Lung (tissue), 12 donors: ENCODE measurements around the gene INO80D. TPM values are rescaled to one million over a fixed set of nuclear protein-coding genes. Genes with fewer than 3 reads are reported as not detected.
"Not testable (repeated sequence)": the region's sequence is repeated elsewhere in the genome, so short reads cannot be mapped to it uniquely, and the experiment has no call there.

Experiments used
- ATAC-seq: fragments of 200-7000 bp; cut with Tn5 transposase; one replicate; pipeline ENCODE4 v1.9.1; 2020; ENCODE audit warnings: moderate number of reproducible peaks; ENCODE audit not compliant: insufficient read depth, low FRiP score
- DNase-seq, 3 donors: peaks; one replicate each; pipeline ENCODE4 v3.0.0-alpha.2; 2013 to 2017
- H3K27ac ChIP-seq, 2 donors: one replicate each; pipeline ENCODE4 v1.5.1; 2013; ENCODE audit warnings: mild to moderate bottlenecking in 2 of 2, moderate library complexity in 2 of 2, control low read depth in 1 of 2, inconsistent platforms in 1 of 2, low read depth in 1 of 2, low read length in 1 of 2
- H3K27me3 ChIP-seq, 3 donors: one replicate each; pipeline ENCODE4 v1.5.1; 2013; ENCODE audit warnings: low read length in 2 of 3; ENCODE audit not compliant: control insufficient read depth in 3 of 3, insufficient read depth in 3 of 3
- H3K36me3 ChIP-seq, 4 donors: one replicate each; pipeline ENCODE4 v1.5.1; 2013; ENCODE audit warnings: low read length in 4 of 4, mild to moderate bottlenecking in 1 of 4, moderate library complexity in 1 of 4; ENCODE audit not compliant: control insufficient read depth in 4 of 4, insufficient read depth in 4 of 4
- H3K4me1 ChIP-seq, 5 donors: one replicate each; pipeline ENCODE4 v1.5.1; 2013; ENCODE audit warnings: low read length in 5 of 5, mild to moderate bottlenecking in 2 of 5, moderate library complexity in 1 of 5; ENCODE audit not compliant: control insufficient read depth in 5 of 5, insufficient read depth in 5 of 5
- H3K4me3 ChIP-seq: one replicate; pipeline ENCODE4 v1.5.1; 2013; ENCODE audit warnings: mild to moderate bottlenecking, control low read depth, moderate library complexity
- H3K9ac ChIP-seq, 2 donors: one replicate each; pipeline ENCODE4 v1.5.1; 2013; ENCODE audit warnings: low read length in 2 of 2, control low read depth in 1 of 2; ENCODE audit not compliant: insufficient read depth in 1 of 2
- H3K9me3 ChIP-seq, 4 donors: one replicate each; pipeline ENCODE4 v1.5.1; 2013; ENCODE audit warnings: low read length in 3 of 4, mild to moderate bottlenecking in 1 of 4, moderate library complexity in 1 of 4; ENCODE audit not compliant: control insufficient read depth in 4 of 4, insufficient read depth in 3 of 4
- CTCF ChIP-seq: IDR thresholded peaks from 2 replicates; pipeline ENCODE4 v1.5.1; 2012; ENCODE audit warnings: mild to moderate bottlenecking; ENCODE audit errors: control extremely low read depth, extremely low read depth
- WGBS, 2 donors: extraction: QIAGEN DNeasy Blood & Tissue Kit; methylation state at CpG; one replicate each; pipeline ENCODE4 v1.1.7; 2013; 5-methylcytosine and 5-hydroxymethylcytosine counted together
- polyA plus RNA-seq, 2 donors: library from polyadenylated mRNA; stranded (reverse); fragments of 200-250 nt; gene quantifications; one replicate each; pipeline ENCODE4 v1.2.1, GENCODE V29; 2013
- total RNA-seq, 2 donors: library from RNA; depleted of rRNA in 1 of 2; stranded (reverse); fragments of >200 nt in 1 of 2; gene quantifications; one replicate each; pipeline ENCODE4 v1.2.1, GENCODE V29; 2014 to 2021
- donor health status: control.
- donor health status: control.
- donor health status: Bipolar disorder and iron deficiency.
- donor health status: healthy.
- donor health status: DM: yes; HTN: yes; CAD: no.

Gene INO80D
- total and polyA plus RNA-seq, 4 donors: 1.9 to 33.5 (median 13.7) TPM

DNA sequence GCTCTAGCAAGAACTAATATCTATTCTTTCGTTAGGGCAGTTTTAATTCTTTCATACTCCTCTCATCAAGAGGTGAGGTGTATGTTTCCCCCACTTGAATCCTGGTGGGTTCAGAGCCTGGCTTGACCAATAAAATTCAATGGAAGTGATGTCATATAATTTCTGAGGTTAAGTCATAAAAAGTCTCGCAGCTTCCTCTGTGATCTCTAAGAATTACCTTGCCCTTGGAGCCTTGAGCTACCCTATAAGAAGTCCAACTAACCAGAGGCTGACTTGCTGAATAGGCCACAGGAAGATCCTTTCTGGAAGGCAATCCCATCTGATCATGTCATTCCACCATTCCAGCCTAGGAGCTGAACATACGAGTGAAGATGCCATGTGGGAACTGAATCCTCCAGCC lies 26.1 kb upstream of the INO80D start:
- Histone ChIP-seq H3K27me3 (no peaks in the 10 kb centered on the region), H3K27ac (no peak overlapping the region), H3K36me3 (peaks cover 2 to 11% (median 8%) of the 10 kb centered on the region in 4 donors), H3K4me3 (no peak overlapping the region), H3K4me1 (no peaks in the 10 kb centered on the region), H3K9ac (no peak overlapping the region), H3K9me3 (peaks cover 0 to 6% (median 2%) of the 10 kb centered on the region in 4 donors)
- ATAC-seq (no peak), DNase-seq (no peak)
- no peak for TF ChIP-seq CTCF
- 95 to 99% methylated on average over 3 of the region's 3 CpGs for WGBS, 2 donors

GRCh38 chr2:206108713-206109112 lies 22.7 kb upstream of the INO80D start:
- H3K4me1 ChIP-seq: no peaks in the 10 kb centered on the region

GRCh38 chr2:206105541-206105940 lies 19.6 kb upstream of the INO80D start:
- H3K4me3 ChIP-seq: no peak overlapping the region
- no peak for TF ChIP-seq CTCF
- DNase-seq: no peak
- WGBS, 2 donors: 96 to 99% methylated on average over 5 of the region's 5 CpGs
- H3K27me3 ChIP-seq: no peaks in the 10 kb centered on the region
- peaks cover 0 to 4% (median 0%) of the 10 kb centered on the region in 4 donors for H3K36me3 ChIP-seq
- no peaks in the 10 kb centered on the region for H3K4me1 ChIP-seq
- H3K9me3 ChIP-seq: no peaks in the 10 kb centered on the region
- no peak overlapping the region for H3K9ac ChIP-seq
- ATAC-seq: no peak
- H3K27ac ChIP-seq: no peak overlapping the region

More at GRCh38 chr2:206108713-206109112, 22.7 kb upstream of the INO80D start:
- no peak overlapping the region for H3K27ac ChIP-seq
- 76 to 90% methylated on average over 7 of the region's 7 CpGs for WGBS, 2 donors
- ATAC-seq: no peak
- peaks cover 0 to 12% (median 6%) of the 10 kb centered on the region in 4 donors for H3K36me3 ChIP-seq
- peaks cover 0 to 6% (median 2%) of the 10 kb centered on the region in 4 donors for H3K9me3 ChIP-seq
- DNase-seq: no peak
- no peaks in the 10 kb centered on the region for H3K27me3 ChIP-seq
- H3K4me3 ChIP-seq: no peak overlapping the region
- H3K9ac ChIP-seq: no peak overlapping the region
- TF ChIP-seq CTCF: no peak

DNA sequence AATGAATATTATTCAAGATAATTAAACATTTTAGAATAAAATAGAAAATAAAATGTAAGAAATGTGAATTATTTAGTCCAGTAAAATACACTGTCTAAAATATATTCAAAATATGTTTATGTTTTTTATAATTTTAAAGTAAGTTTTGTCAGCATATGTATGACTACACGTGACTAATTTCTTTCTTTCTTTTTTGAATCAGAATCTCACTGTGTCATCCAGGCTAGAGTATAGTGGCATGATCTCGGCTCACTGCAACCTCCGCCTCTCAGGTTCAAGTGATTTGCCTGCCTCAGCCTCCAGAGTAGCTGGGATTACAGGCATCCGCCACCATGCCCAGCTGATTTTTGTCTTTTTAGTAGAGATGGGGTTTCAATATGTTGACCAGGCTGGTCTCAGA lies 19.1 kb upstream of the INO80D start:
- DNase-seq (no peak), ATAC-seq (no peak)
- peaks cover 0 to 4% (median 0%) of the 10 kb centered on the region in 4 donors for H3K36me3 ChIP-seq
- H3K9ac ChIP-seq: no peak overlapping the region
- H3K27ac ChIP-seq: no peak overlapping the region
- H3K4me1 ChIP-seq: no peaks in the 10 kb centered on the region
- TF ChIP-seq CTCF: no peak
- no peaks in the 10 kb centered on the region for H3K9me3 ChIP-seq
- H3K27me3 ChIP-seq: no peaks in the 10 kb centered on the region
- H3K4me3 ChIP-seq: no peak overlapping the region
- 96 to 97% methylated on average over 4 of the region's 4 CpGs for WGBS, 2 donors

DNA sequence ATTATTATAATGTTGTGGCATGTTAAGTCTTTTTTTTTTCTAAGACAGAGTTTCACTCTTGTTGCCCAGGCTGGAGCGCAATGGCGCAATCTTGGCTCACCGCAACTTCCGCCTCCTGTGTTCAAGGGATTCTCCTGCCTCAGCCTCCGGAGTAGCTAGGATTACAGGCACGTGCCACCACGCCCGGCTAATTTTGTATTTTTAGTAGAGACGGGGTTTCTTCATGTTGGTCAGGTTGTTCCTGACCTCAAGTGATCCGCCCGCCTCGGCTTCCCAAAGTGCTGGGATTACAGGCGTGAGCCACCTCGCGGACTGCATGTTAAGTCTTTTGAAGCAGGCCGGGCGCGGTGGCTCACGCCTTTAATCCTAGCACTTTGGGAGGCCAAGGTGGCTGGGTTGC lies 12.9 kb upstream of the INO80D start:
- H3K4me3 ChIP-seq, H3K4me1 ChIP-seq, H3K9ac ChIP-seq, H3K36me3 ChIP-seq, H3K27ac ChIP-seq, H3K9me3 ChIP-seq, H3K27me3 ChIP-seq, DNase-seq, ATAC-seq: not testable (repeated sequence)
- 43 to 81% methylated on average over 19 of the region's 19 CpGs for WGBS, 2 donors
